ENCODE measurements around the gene RNU6-1.

RNU6-1 gene

GRCh38 chr15:67829647-67830504 lies 10.0 kb downstream of the RNU6-1 start:
- no peak overlapping the region for H2BK120ac ChIP-seq (ENCODE audit: insufficient read depth, low read length, poor library complexity)
- no peak overlapping the region for H2BK12ac ChIP-seq (ENCODE audit: low read length)
- H3K18ac ChIP-seq (ENCODE audit: low read length): no peak overlapping the region
- H4K91ac ChIP-seq (ENCODE audit: low read depth, low read length): no peak overlapping the region
- no peak overlapping the region for H3K14ac ChIP-seq (ENCODE audit: low read length)
- H4K12ac ChIP-seq (ENCODE audit: low read depth, low read length): no peak overlapping the region
- no peaks in the 10 kb centered on the region for H3K79me1 ChIP-seq (ENCODE audit: low read length)
- H3K9ac ChIP-seq (ENCODE audit: low read length): no peak overlapping the region
- H3K23ac ChIP-seq (ENCODE audit: low read length): no peak overlapping the region
- H2BK5ac ChIP-seq (ENCODE audit: low read depth, low read length, poor library complexity): no peak overlapping the region
- no CpG with 5 or more reads among the region's 68 CpGs for WGBS (ENCODE audit: extremely low coverage, insufficient coverage, insufficient read length)
- H3K27me3 ChIP-seq (ENCODE audit: insufficient read depth, low read length): peaks cover 91% of the 10 kb centered on the region
- no peak overlapping the region for H3K4me3 ChIP-seq (ENCODE audit: low read depth, low read length)
- no peak overlapping the region for H3K4me2 ChIP-seq (ENCODE audit: low read length)
- no peak overlapping the region for H3K27ac ChIP-seq (ENCODE audit: low read depth, low read length)
- H4K8ac ChIP-seq (ENCODE audit: low read depth, low read length): no peak overlapping the region
- H3K9me3 ChIP-seq (ENCODE audit: insufficient read depth, low read depth, low read length): peaks cover 14% of the 10 kb centered on the region
- no peak overlapping the region for H3K4ac ChIP-seq (ENCODE audit: low read depth, low read length)
- DNase-seq: no peak
- H2AK5ac ChIP-seq (ENCODE audit: low read length): no peak overlapping the region
- H3K79me2 ChIP-seq (ENCODE audit: control insufficient read depth, insufficient read depth, low read length, poor library complexity): no peaks in the 10 kb centered on the region
- no peak overlapping the region for H2AFZ ChIP-seq (ENCODE audit: insufficient read depth, low read length, poor library complexity)
- H3K36me3 ChIP-seq (ENCODE audit: control insufficient read depth in 1 of 2, insufficient read depth in 2 of 2, low read length in 2 of 2): no peaks in the 10 kb centered on the region
- H3K4me1 ChIP-seq (ENCODE audit: control insufficient read depth in 1 of 2, insufficient read depth in 2 of 2, low read length in 2 of 2): peaks cover 8 to 18% of the 10 kb centered on the region in 2 experiments

- no peaks in the 10 kb centered on the region for H3K36me3 ChIP-seq (ENCODE audit: control insufficient read depth in 1 of 2, insufficient read depth in 2 of 2, low read length in 2 of 2)
- peaks cover 92% of the 10 kb centered on the region for H3K27me3 ChIP-seq (ENCODE audit: insufficient read depth, low read length)
- peak overlapping the region; percentile 4 for H3K4me2 ChIP-seq (ENCODE audit: low read length)
- peaks cover 16% of the 10 kb centered on the region for H3K9me3 ChIP-seq (ENCODE audit: insufficient read depth, low read depth, low read length)
- no peak overlapping the region for H4K12ac ChIP-seq (ENCODE audit: low read depth, low read length)
- H3K23ac ChIP-seq (ENCODE audit: low read length): no peak overlapping the region
- no peak overlapping the region for H3K4me3 ChIP-seq (ENCODE audit: low read depth, low read length)
- H3K4ac ChIP-seq (ENCODE audit: low read depth, low read length): no peak overlapping the region
- H3K79me2 ChIP-seq (ENCODE audit: control insufficient read depth, insufficient read depth, low read length, poor library complexity): no peaks in the 10 kb centered on the region
- H2BK12ac ChIP-seq (ENCODE audit: low read length): no peak overlapping the region
- no peak overlapping the region for H4K91ac ChIP-seq (ENCODE audit: low read depth, low read length)
- H3K27ac ChIP-seq (ENCODE audit: low read depth, low read length): no peak overlapping the region
- no peaks in the 10 kb centered on the region for H3K79me1 ChIP-seq (ENCODE audit: low read length)
- no peak overlapping the region for H2AFZ ChIP-seq (ENCODE audit: insufficient read depth, low read length, poor library complexity)
- peaks cover 8 to 14% of the 10 kb centered on the region in 2 experiments for H3K4me1 ChIP-seq (ENCODE audit: control insufficient read depth in 1 of 2, insufficient read depth in 2 of 2, low read length in 2 of 2)
- H2AK5ac ChIP-seq (ENCODE audit: low read length): no peak overlapping the region
- no CpG with 5 or more reads among the region's 54 CpGs for WGBS (ENCODE audit: extremely low coverage, insufficient coverage, insufficient read length)
- DNase-seq: no peak
- no peak overlapping the region for H2BK5ac ChIP-seq (ENCODE audit: low read depth, low read length, poor library complexity)
- no peak overlapping the region for H4K8ac ChIP-seq (ENCODE audit: low read depth, low read length)
- no peak overlapping the region for H2BK120ac ChIP-seq (ENCODE audit: insufficient read depth, low read length, poor library complexity)
- no peak overlapping the region for H3K18ac ChIP-seq (ENCODE audit: low read length)
- no peak overlapping the region for H3K14ac ChIP-seq (ENCODE audit: low read length)
- no peak overlapping the region for H3K9ac ChIP-seq (ENCODE audit: low read length)
Observed at GRCh38 chr15:67828969-67829646, 10.7 kb downstream of the RNU6-1 start.

DNA sequence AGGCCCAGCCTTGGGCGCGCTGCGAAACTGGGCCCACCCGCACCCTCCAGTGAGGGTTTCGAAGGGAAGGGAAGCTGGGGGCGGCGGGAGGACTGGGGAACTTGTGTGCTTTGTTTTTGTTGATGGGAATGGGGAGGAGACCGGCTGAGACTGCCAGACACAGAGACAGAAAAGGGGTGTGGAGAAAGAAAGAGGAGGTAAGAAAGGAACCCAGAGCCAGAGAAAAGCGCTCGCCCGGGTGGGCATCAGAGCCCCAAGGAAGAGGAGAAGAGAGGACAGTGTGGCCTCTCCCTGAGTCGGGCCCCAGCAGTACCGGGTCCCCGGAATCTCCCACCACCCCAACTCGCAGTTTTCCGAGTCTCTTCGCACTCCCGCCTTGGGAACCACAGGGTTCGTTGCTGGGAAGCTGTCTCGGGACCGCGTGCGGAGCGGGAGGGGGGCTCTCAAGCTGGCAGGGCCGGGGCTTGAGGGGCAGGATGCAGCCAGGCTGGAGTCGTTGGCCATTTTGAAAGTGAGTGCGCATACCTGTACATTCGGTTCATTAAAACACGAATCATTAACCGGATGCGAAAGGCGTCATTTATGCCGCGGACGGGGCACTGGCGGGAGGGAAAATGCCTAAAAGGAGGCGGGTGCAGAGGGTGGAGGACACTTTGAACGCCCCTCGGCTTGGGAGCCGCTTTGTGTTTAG lies 11.4 kb downstream of the RNU6-1 start:
- H2AFZ ChIP-seq (ENCODE audit: insufficient read depth, low read length, poor library complexity): no peak overlapping the region
- no peak overlapping the region for H2BK5ac ChIP-seq (ENCODE audit: low read depth, low read length, poor library complexity)
- no peaks in the 10 kb centered on the region for H3K79me1 ChIP-seq (ENCODE audit: low read length)
- peaks cover 18% of the 10 kb centered on the region for H3K9me3 ChIP-seq (ENCODE audit: insufficient read depth, low read depth, low read length)
- no peak overlapping the region for H2BK120ac ChIP-seq (ENCODE audit: insufficient read depth, low read length, poor library complexity)
- H4K8ac ChIP-seq (ENCODE audit: low read depth, low read length): no peak overlapping the region
- no peak overlapping the region for H2AK5ac ChIP-seq (ENCODE audit: low read length)
- no peaks in the 10 kb centered on the region for H3K36me3 ChIP-seq (ENCODE audit: control insufficient read depth in 1 of 2, insufficient read depth in 2 of 2, low read length in 2 of 2)
- H3K18ac ChIP-seq (ENCODE audit: low read length): no peak overlapping the region
- peaks cover 93% of the 10 kb centered on the region for H3K27me3 ChIP-seq (ENCODE audit: insufficient read depth, low read length)
- no peak overlapping the region for H3K14ac ChIP-seq (ENCODE audit: low read length)
- WGBS (ENCODE audit: extremely low coverage, insufficient coverage, insufficient read length): no CpG with 5 or more reads among the region's 40 CpGs
- peak overlapping the region; percentile 25 for H3K4me2 ChIP-seq (ENCODE audit: low read length)
- H3K27ac ChIP-seq (ENCODE audit: low read depth, low read length): no peak overlapping the region
- H3K4me1 ChIP-seq (ENCODE audit: control insufficient read depth in 1 of 2, insufficient read depth in 2 of 2, low read length in 2 of 2): peaks cover 5 to 11% of the 10 kb centered on the region in 2 experiments
- no peak overlapping the region for H4K91ac ChIP-seq (ENCODE audit: low read depth, low read length)
- no peak overlapping the region for H3K4me3 ChIP-seq (ENCODE audit: low read depth, low read length)
- no peak overlapping the region for H3K23ac ChIP-seq (ENCODE audit: low read length)
- H2BK12ac ChIP-seq (ENCODE audit: low read length): no peak overlapping the region
- no peaks in the 10 kb centered on the region for H3K79me2 ChIP-seq (ENCODE audit: control insufficient read depth, insufficient read depth, low read length, poor library complexity)
- H4K12ac ChIP-seq (ENCODE audit: low read depth, low read length): no peak overlapping the region
- H3K4ac ChIP-seq (ENCODE audit: low read depth, low read length): no peak overlapping the region
- H3K9ac ChIP-seq (ENCODE audit: low read length): no peak overlapping the region
- DNase-seq: no peak

GRCh38 chr15:67827562-67828277 lies 12.1 kb downstream of the RNU6-1 start:
- no peak overlapping the region for H2BK5ac ChIP-seq (ENCODE audit: low read depth, low read length, poor library complexity)
- no peak overlapping the region for H2BK12ac ChIP-seq (ENCODE audit: low read length)
- H3K27ac ChIP-seq (ENCODE audit: low read depth, low read length): no peak overlapping the region
- H3K4me2 ChIP-seq (ENCODE audit: low read length): peak overlapping the region; percentile 25
- H3K9ac ChIP-seq (ENCODE audit: low read length): no peak overlapping the region
- no peaks in the 10 kb centered on the region for H3K36me3 ChIP-seq (ENCODE audit: control insufficient read depth in 1 of 2, insufficient read depth in 2 of 2, low read length in 2 of 2)
- no peak overlapping the region for H3K23ac ChIP-seq (ENCODE audit: low read length)
- H3K27me3 ChIP-seq (ENCODE audit: insufficient read depth, low read length): peaks cover 96% of the 10 kb centered on the region
- no peak overlapping the region for H2BK120ac ChIP-seq (ENCODE audit: insufficient read depth, low read length, poor library complexity)
- H3K4me3 ChIP-seq (ENCODE audit: low read depth, low read length): no peak overlapping the region
- peaks cover 3 to 11% of the 10 kb centered on the region in 2 experiments for H3K4me1 ChIP-seq (ENCODE audit: control insufficient read depth in 1 of 2, insufficient read depth in 2 of 2, low read length in 2 of 2)
- WGBS (ENCODE audit: extremely low coverage, insufficient coverage, insufficient read length): no CpG with 5 or more reads among the region's 91 CpGs
- H2AFZ ChIP-seq (ENCODE audit: insufficient read depth, low read length, poor library complexity): no peak overlapping the region
- H3K79me1 ChIP-seq (ENCODE audit: low read length): no peaks in the 10 kb centered on the region
- no peak for DNase-seq
- no peak overlapping the region for H2AK5ac ChIP-seq (ENCODE audit: low read length)
- H4K8ac ChIP-seq (ENCODE audit: low read depth, low read length): no peak overlapping the region
- no peak overlapping the region for H4K91ac ChIP-seq (ENCODE audit: low read depth, low read length)
- no peak overlapping the region for H3K18ac ChIP-seq (ENCODE audit: low read length)
- H3K4ac ChIP-seq (ENCODE audit: low read depth, low read length): no peak overlapping the region
- no peak overlapping the region for H3K14ac ChIP-seq (ENCODE audit: low read length)
- H3K79me2 ChIP-seq (ENCODE audit: control insufficient read depth, insufficient read depth, low read length, poor library complexity): no peaks in the 10 kb centered on the region
- peaks cover 20% of the 10 kb centered on the region for H3K9me3 ChIP-seq (ENCODE audit: insufficient read depth, low read depth, low read length)
- no peak overlapping the region for H4K12ac ChIP-seq (ENCODE audit: low read depth, low read length)

Measured in trophoblast cell (in vitro differentiated cells and primary cell).